ENCODE measurements around the gene DHRSX. TPM values are rescaled to one million over a fixed set of nuclear protein-coding genes. Genes with fewer than 3 reads are reported as not detected.
"Not testable (repeated sequence)": the region's sequence is repeated elsewhere in the genome, so short reads cannot be mapped to it uniquely, and the experiment has no call there.

The DHRSX gene
- total and polyA plus RNA-seq, 7 donors: 12.5 to 25.2 (median 16.1) TPM

- Histone ChIP-seq H3K9me3 (no peaks in the 10 kb centered on the region), H3K27ac (no peak overlapping the region), H3K36me3 (no peaks in the 10 kb centered on the region), H3K4me3 (no peak overlapping the region), H3K4me1 (no peaks in the 10 kb centered on the region), H3K27me3 (no peaks in the 10 kb centered on the region)
- TF ChIP-seq POLR2A (IDR thresholded peaks at IDR 0.05) (no peak), POLR2AphosphoS5 (IDR thresholded peaks at IDR 0.05) (no peak), CTCF (IDR thresholded peaks at IDR 0.05) (no peak), EP300 (IDR thresholded peaks at IDR 0.05) (no peak)
- intact Hi-C loops (cut with DNase I): no loop called here
- WGBS, 2 donors: 89 to 96% methylated on average over 9 of the region's 9 CpGs
- DNase-seq: no peak
Observed at GRCh38 chrX:2360731-2361130, 140.0 kb downstream of the DHRSX start.

- intact Hi-C loops (cut with DNase I); H3K27ac ChIP-seq; H3K27me3 ChIP-seq; H3K9me3 ChIP-seq; H3K4me1 ChIP-seq; H3K4me3 ChIP-seq; H3K36me3 ChIP-seq; DNase-seq: not testable (repeated sequence)
- 96 to 99% methylated on average over 4 of the region's 4 CpGs for WGBS, 2 donors
Observed at GRCh38 chrX:2359522-2359921, 141.3 kb downstream of the DHRSX start.

- intact Hi-C loops (cut with DNase I): no loop called here
Observed at GRCh38 chrX:2351999-2352995, 148.5 kb downstream of the DHRSX start.

GRCh38 chrX:2351321-2351720 is 149.5 kb downstream of the DHRSX start:
- Histone ChIP-seq H3K27me3 (no peaks in the 10 kb centered on the region), H3K4me1 (no peaks in the 10 kb centered on the region), H3K4me3 (no peak overlapping the region), H3K9me3 (no peaks in the 10 kb centered on the region), H3K36me3 (no peaks in the 10 kb centered on the region), H3K27ac (no peak overlapping the region)
- DNase-seq: no peak
- TF ChIP-seq POLR2AphosphoS5 (IDR thresholded peaks at IDR 0.05): no peak
- intact Hi-C loops (cut with DNase I): no loop called here

More at GRCh38 chrX:2351999-2352995, 148.5 kb downstream of the DHRSX start:
- no peaks in the 10 kb centered on the region for H3K9me3 ChIP-seq
- WGBS, 2 donors: 93 to 95% methylated on average over 19 of the region's 19 CpGs
- H3K27ac ChIP-seq: no peak overlapping the region
- H3K4me3 ChIP-seq: no peak overlapping the region
- no peak for TF ChIP-seq CTCF (IDR thresholded peaks at IDR 0.05)
- no peak for TF ChIP-seq EP300 (IDR thresholded peaks at IDR 0.05)
- no peak for TF ChIP-seq POLR2A (IDR thresholded peaks at IDR 0.05)
- TF ChIP-seq POLR2AphosphoS5 (IDR thresholded peaks at IDR 0.05): no peak
- no peaks in the 10 kb centered on the region for H3K27me3 ChIP-seq
- H3K4me1 ChIP-seq: no peaks in the 10 kb centered on the region
- DNase-seq: no peak
- H3K36me3 ChIP-seq: no peaks in the 10 kb centered on the region

GRCh38 chrX:2350703-2351102 is 150.1 kb downstream of the DHRSX start:
- H3K27me3 ChIP-seq; H3K4me3 ChIP-seq; DNase-seq; intact Hi-C loops (cut with DNase I); H3K9me3 ChIP-seq; H3K36me3 ChIP-seq; H3K4me1 ChIP-seq; H3K27ac ChIP-seq: not testable (repeated sequence)
- whole genome bisulfite sequencing, 2 donors: 94 to 96% methylated on average over 4 of the region's 4 CpGs

GRCh38 chrX:2350036-2350435 is 150.7 kb downstream of the DHRSX start:
- H3K27me3 ChIP-seq; H3K4me1 ChIP-seq; H3K9me3 ChIP-seq; intact Hi-C loops (cut with DNase I); H3K4me3 ChIP-seq; H3K36me3 ChIP-seq; H3K27ac ChIP-seq; DNase-seq: not testable (repeated sequence)
- 98% methylated on average over 9 of the region's 9 CpGs for WGBS, 2 donors

GRCh38 chrX:2348211-2348610 is 152.6 kb downstream of the DHRSX start:
- Histone ChIP-seq H3K27ac (no peak overlapping the region), H3K36me3 (no peaks in the 10 kb centered on the region), H3K4me1 (no peaks in the 10 kb centered on the region), H3K4me3 (no peak overlapping the region), H3K27me3 (no peaks in the 10 kb centered on the region), H3K9me3 (peaks cover 0 to 5% (median 0%) of the 10 kb centered on the region in 4 donors)
- no peak for DNase-seq
- WGBS, 2 donors: 92 to 97% methylated on average over 5 of the region's 5 CpGs
- intact Hi-C loops (cut with DNase I): no loop called here
- TF ChIP-seq EP300 (IDR thresholded peaks at IDR 0.05) (no peak), POLR2AphosphoS5 (IDR thresholded peaks at IDR 0.05) (no peak), POLR2A (IDR thresholded peaks at IDR 0.05) (no peak), CTCF (IDR thresholded peaks at IDR 0.05) (no peak)
